GM12874 (cell line): ENCODE results near the gene UBAC1.

Experiments
- TF ChIP-seq, protein P1 (sequence below): IDR thresholded peaks from 2 replicates; pipeline ENCODE4 v1.5.1; 2011; ENCODE audit warnings: low read depth, mild to moderate bottlenecking, control low read depth, low read length, moderate library complexity; ENCODE audit not compliant: insufficient read depth

Gene UBAC1

DNA sequence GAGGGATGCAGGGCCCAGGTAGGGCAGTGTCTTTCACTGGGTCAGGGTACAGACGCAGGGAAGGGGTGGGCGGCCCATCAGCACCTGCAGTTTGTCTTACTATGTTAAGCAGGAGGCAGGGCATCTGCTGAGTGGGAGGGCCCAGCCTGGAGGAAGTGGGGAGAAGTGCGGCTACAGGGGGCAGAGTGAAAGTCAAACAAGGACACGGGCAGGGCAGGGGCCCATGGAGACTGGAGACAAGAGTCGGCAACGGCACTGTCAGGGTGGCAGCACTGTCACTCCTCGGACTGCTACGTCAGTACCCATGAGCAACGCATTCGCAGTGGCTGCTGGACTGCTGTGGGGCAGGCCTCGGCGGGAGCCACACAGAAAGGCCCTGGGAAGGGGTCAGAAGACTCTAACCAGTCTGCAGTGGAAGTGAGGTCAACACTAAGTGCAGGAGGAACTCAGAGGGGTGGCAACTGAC lies 73.6 kb downstream of the UBAC1 start:
- TF ChIP-seq, protein P1, sequence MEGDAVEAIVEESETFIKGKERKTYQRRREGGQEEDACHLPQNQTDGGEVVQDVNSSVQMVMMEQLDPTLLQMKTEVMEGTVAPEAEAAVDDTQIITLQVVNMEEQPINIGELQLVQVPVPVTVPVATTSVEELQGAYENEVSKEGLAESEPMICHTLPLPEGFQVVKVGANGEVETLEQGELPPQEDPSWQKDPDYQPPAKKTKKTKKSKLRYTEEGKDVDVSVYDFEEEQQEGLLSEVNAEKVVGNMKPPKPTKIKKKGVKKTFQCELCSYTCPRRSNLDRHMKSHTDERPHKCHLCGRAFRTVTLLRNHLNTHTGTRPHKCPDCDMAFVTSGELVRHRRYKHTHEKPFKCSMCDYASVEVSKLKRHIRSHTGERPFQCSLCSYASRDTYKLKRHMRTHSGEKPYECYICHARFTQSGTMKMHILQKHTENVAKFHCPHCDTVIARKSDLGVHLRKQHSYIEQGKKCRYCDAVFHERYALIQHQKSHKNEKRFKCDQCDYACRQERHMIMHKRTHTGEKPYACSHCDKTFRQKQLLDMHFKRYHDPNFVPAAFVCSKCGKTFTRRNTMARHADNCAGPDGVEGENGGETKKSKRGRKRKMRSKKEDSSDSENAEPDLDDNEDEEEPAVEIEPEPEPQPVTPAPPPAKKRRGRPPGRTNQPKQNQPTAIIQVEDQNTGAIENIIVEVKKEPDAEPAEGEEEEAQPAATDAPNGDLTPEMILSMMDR: no peak

DNA sequence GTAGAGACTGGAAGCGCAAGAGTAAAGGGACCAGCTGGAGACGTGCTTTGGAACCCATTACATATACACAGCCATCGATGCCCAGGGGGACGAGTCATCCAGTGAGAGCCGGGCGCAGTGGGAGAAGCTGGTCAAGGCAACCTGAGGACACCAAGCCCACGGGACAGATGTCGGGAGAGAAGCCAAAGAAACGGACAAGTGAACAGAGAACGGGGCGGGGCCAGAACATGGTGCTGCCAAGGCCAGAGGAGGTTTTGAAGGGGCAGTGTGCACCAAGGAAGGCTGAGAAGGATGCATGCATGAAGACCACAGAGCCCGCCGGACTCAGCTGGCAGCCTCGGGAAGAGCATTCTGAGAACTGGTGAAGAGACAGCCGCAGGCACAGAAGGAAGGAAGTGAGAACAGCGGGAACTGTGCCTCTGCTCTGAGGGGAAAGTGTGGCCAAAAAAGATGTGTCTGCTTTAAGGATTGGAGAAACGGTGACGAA lies 74.1 kb downstream of the UBAC1 start:
- TF ChIP-seq, protein P1: no peak

DNA sequence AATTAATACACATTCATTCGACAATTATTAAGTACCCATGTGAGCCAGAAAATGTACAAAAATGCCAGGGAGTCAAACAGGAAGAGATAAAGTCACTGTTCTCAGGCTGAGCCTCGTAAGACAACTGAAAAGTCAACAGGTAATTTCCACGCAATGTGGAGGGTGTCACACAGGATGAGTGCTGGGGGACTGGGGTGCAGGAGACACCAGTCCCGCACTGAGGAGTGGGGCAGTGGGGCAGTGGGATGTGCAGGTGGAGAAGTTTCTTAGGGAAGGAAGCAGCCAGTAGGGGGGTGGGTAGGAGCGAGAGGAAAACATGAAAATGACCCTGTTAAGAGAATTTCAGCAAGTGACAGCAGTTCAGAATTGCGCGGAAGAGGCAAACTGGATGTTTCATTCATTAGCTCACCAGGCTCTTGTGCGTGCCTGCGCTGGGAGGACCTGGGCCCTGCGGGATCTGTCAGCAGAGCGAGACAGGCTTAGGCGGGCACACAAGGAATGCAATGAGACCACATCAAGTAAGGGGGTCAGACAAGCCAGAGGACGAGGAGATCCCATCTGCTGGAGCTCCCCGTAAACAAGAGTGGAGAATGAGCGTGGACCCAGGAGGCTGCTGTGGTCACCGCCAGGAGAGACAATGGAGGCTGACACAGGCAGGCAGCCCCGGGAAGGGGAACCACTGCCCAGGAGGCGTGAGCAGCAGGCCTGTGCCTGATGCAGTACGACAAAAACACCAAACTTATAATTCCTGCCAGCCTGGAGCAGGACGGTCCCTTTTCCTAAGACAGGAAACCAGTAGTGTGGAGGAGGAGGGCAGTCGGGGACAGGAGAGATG lies 74.8 kb downstream of the UBAC1 start:
- TF ChIP-seq, protein P1: no peak

DNA sequence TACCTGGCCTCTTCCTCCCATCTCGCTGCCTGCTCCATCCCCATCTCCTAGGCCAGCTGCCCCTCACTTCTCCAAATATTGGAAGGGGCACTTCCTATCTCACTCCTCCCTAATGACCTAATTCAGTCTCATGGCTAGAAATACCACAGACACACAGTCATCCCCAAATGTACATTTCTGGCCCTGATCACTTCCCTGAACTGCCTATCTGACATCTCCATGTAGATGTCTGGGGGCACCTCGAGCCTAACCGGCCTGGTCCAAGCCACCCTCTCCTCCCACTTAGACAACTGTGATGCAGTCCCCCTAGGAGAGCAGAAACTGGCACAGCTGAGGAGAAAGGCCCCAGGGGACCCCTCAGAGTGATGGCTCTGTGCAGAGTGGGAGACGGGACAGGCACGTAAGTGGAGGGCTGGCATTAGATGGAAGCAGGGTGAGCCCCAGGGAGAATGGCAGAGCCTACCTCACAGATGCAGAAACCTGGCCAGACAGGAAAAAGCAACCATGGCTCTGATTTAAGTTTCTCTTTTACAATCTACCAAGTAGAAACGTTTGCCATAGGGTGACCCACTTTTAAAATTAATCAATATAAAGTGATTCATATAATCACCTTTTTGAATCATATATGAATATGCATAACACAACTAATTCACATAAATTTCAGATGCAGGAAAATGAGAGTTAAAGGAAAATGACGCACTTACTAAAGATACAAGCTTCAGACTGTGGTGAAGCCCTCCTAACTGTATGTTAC lies 75.9 kb downstream of the UBAC1 start:
- TF ChIP-seq, protein P1: no peak

DNA sequence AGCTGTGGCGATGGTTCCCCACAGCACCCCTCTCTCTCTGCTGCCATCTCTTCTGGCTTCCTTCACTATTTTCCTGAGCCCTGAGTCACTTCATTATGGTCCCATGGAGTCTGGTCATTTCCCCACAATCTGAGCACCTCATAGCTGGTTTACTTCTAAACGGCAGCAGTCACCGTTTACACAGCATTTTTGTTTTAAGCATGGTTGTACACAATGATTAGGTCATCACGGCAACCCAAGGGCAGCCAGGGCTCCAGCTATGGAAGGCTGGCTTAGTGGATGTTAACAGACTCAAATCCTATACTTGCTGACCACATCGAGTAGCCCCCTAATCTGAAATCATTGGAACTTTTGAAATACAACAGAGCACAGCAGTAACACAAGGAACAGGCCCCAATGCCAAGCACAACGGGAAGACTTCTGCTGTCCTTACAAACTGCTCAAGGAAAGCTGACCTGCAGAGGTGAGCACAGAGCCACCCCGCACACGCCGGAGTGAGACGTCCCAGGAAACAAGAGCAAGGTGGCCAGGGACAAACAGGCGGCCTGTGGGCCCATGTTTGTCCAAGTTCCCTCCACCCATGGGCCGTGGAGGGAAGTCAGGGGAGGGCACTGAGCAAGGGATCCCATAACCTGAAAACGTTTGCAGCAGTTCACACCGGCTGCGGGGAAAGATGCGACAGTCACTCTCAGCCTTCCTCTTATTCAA lies 76.7 kb downstream of the UBAC1 start:
- TF ChIP-seq, protein P1: no peak

DNA sequence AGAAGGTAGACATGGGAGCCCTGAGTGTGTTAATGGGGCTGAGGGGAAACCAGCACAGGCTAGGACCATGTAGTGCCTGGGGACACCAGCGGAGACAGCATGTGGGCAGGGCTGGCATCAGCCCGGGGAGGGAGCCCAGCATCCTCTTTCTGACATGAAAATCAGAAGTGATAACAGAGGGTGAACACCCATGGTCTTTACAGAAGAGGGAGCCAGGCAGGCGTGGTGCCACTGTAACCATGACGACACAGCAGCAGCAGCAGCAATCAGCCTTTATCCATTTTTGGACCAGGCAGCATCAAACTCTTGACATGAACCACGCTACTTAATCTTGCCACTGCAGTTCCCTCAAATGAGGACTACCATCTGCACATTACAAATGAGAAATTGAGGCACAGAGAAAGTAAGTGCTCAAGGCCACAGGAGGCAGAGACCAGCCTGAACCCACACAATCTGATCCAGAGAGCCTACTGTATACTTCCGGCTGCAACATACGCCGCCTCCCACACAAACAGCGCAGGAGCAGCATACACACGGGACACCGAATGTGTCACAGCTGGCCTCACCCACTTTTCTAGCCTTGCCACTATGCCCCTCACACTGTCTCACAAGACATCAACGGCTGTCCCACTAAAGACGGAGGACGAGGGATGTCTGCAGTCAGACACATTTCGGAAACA lies 77.6 kb downstream of the UBAC1 start:
- TF ChIP-seq, protein P1: no peak
